Spleen (tissue), 7 donors: ENCODE measurements around the gene ELF1.

Experiments
- CTCF ChIP-seq, 11 experiments: fragments of 200-600 bp in 7 of 11; fragments of 450-650 bp in 4 of 11; sonication (generic) in 4 of 11; IDR thresholded peaks in 8 of 11; conservative IDR thresholded peaks in 3 of 11; 1 replicate in 7 of 11; 2 replicates in 4 of 11; pipeline versions ENCODE4 v1.4.0 to v1.8.0; 2016 to 2021; ENCODE audit warnings: antibody characterized with exemption in 11 of 11, inconsistent platforms in 4 of 11, mild to moderate bottlenecking in 1 of 11
- POLR2A ChIP-seq, 3 donors: fragments of 450-650 bp; IDR thresholded peaks; one replicate each; pipeline ENCODE4 v1.5.1; 2017; ENCODE audit warnings: antibody characterized with exemption in 3 of 3, mild to moderate bottlenecking in 1 of 3
- donor health status: DM: no; HTN: no; CAD: no; lungs with moderate emphysema.
- donor health status: DM: no; HTN: no; CAD: no.
- donor health status: DM: no; HTN: no; CAD: no.

GRCh38 chr13:40963927-40964326 is 55.2 kb downstream of the ELF1 start:
- TF ChIP-seq POLR2A (IDR thresholded peaks at IDR 0.05): no peak
- TF ChIP-seq CTCF (IDR thresholded peaks at IDR 0.05 in 8 of 11, conservative IDR thresholded peaks at IDR 0.05 in 3 of 11): no peak
